ENCODE results near the gene DAP3. TPM values are rescaled to one million over a fixed set of nuclear protein-coding genes. Genes with fewer than 3 reads are reported as not detected.

DAP3 gene
- total and polyA plus RNA-seq, 9 of the 15 experiments (the other 6 are each of a cell fraction or from before 2014, with no cell fraction given): 155 to 484 (median 298) TPM

- TF ChIP-seq CGGBP1 (CRISPR knock-in tag; IDR thresholded peaks at IDR 0.05): no peak
- no peak for TF ChIP-seq CEBPG (CRISPR knock-in tag; IDR thresholded peaks at IDR 0.05)
- TF ChIP-seq CEBPG (tag; conservative IDR thresholded peaks at IDR 0.05 in 1 of 2, IDR thresholded peaks at IDR 0.05 in 1 of 2): peak in 1 of 2 experiments; percentile 41; a peak in 1 of 4 replicates
- TF ChIP-seq CBFA2T3 (IDR thresholded peaks at IDR 0.05): no peak
- no peak for TF ChIP-seq FOXM1 (IDR thresholded peaks at IDR 0.05; ENCODE audit: low read depth)
- no peak for TF ChIP-seq FOXM1 (CRISPR knock-in tag; IDR thresholded peaks at IDR 0.05; ENCODE audit: low read depth)
- TF ChIP-seq SAP30 (IDR thresholded peaks at IDR 0.05; ENCODE audit: borderline replicate concordance, insufficient read depth, low read depth, low read length, poor library complexity, severe bottlenecking): no peak
- no peak for TF ChIP-seq GABPB1 (CRISPR knock-in tag; IDR thresholded peaks at IDR 0.05)
- TF ChIP-seq RNF219 (CRISPR knock-in tag; IDR thresholded peaks at IDR 0.05): no peak
- TF ChIP-seq ZBTB34 (CRISPR knock-in tag; IDR thresholded peaks at IDR 0.05): no peak
- TF ChIP-seq GATAD2A (IDR thresholded peaks at IDR 0.05): no peak
- no peak for TF ChIP-seq LCOR (CRISPR knock-in tag; IDR thresholded peaks at IDR 0.05)
- TF ChIP-seq ZKSCAN1 (IDR thresholded peaks at IDR 0.05; ENCODE audit: low read depth, low read length): 0 out of 2 replicates have a peak, but pooled peaks have one; percentile 39
- no peak for TF ChIP-seq GTF2B (IDR thresholded peaks at IDR 0.05; ENCODE audit: extremely low read depth, insufficient read length)
Measured at GRCh38 chr1:155696524-155696923, 7.6 kb downstream of the DAP3 start (continued).
